ENCODE data around the gene EHBP1. TPM values are rescaled to one million over a fixed set of nuclear protein-coding genes. Genes with fewer than 3 reads are reported as not detected.
"Not testable (repeated sequence)": the region's sequence is repeated elsewhere in the genome, so short reads cannot be mapped to it uniquely, and the experiment has no call there.

The EHBP1 gene
- total and polyA plus RNA-seq, 7 experiments from 2014 or later = 12.3 to 31.5 (median 27.7) TPM

GRCh38 chr2:63012541-63012940 lies 307.0 kb downstream of the EHBP1 start:
- Histone ChIP-seq H3K9me3 (ENCODE audit: control insufficient read depth in 2 of 3, low read length in 3 of 3) (no peaks in the 10 kb centered on the region), H3K4me1 (ENCODE audit: control insufficient read depth in 2 of 2, insufficient read depth in 2 of 2, low read length in 2 of 2) (no peaks in the 10 kb centered on the region), H3K4me3 (ENCODE audit: low read length) (no peak overlapping the region), H3K27ac (ENCODE audit: low read depth, low read length) (no peak overlapping the region), H3K27me3 (ENCODE audit: control insufficient read depth in 2 of 2, insufficient read depth in 2 of 2, low read length in 2 of 2) (no peaks in the 10 kb centered on the region), H3K36me3 (ENCODE audit: control insufficient read depth in 2 of 3, insufficient read depth in 3 of 3, low read length in 3 of 3) (no peaks in the 10 kb centered on the region)
- ATAC-seq (no peak), DNase-seq (no peak)
- Mint-ChIP-seq H3K4me3 (no peak overlapping the region), H3K27me3 (no peaks in the 10 kb centered on the region), H3K27ac (no peak overlapping the region), H3K9me3 (no peaks in the 10 kb centered on the region), H3K36me3 (peaks cover 0 to 41% (median 18%) of the 10 kb centered on the region in 5 donors), H3K4me1 (no peaks in the 10 kb centered on the region)
- intact Hi-C loops (cut with micrococcal nuclease) = no loop called here
- POLR2A ChIA-PET = no interaction called here
- CTCF ChIA-PET = no interaction called here

- no peaks in the 10 kb centered on the region for H3K4me1 ChIP-seq (ENCODE audit: control insufficient read depth in 2 of 2, insufficient read depth in 2 of 2, low read length in 2 of 2)
- H3K36me3 ChIP-seq (ENCODE audit: control insufficient read depth in 2 of 3, insufficient read depth in 3 of 3, low read length in 3 of 3) = no peaks in the 10 kb centered on the region
- no peaks in the 10 kb centered on the region for H3K27me3 ChIP-seq (ENCODE audit: control insufficient read depth in 2 of 2, insufficient read depth in 2 of 2, low read length in 2 of 2)
- DNase-seq = no peak
- H3K9me3 ChIP-seq (ENCODE audit: control insufficient read depth in 2 of 3, low read length in 3 of 3) = no peaks in the 10 kb centered on the region
- Mint-ChIP-seq H3K9me3 (no peaks in the 10 kb centered on the region), H3K4me1 (no peaks in the 10 kb centered on the region), H3K27me3 (no peaks in the 10 kb centered on the region), H3K4me3 (no peak overlapping the region), H3K36me3 (peaks cover 0 to 41% (median 18%) of the 10 kb centered on the region in 5 donors), H3K27ac (no peak overlapping the region)
- ChIA-PET CTCF (no interaction called here), POLR2A (no interaction called here)
- intact Hi-C loops (cut with micrococcal nuclease) = no loop called here
- no peak for ATAC-seq
- no peak overlapping the region for H3K27ac ChIP-seq (ENCODE audit: low read depth, low read length)
- no peak overlapping the region for H3K4me3 ChIP-seq (ENCODE audit: low read length)
Measured at GRCh38 chr2:63013438-63013837, 307.9 kb downstream of the EHBP1 start.

GRCh38 chr2:63015389-63015788 lies 309.9 kb downstream of the EHBP1 start:
- Mint-ChIP-seq H3K9me3 (no peaks in the 10 kb centered on the region), H3K4me3 (no peak overlapping the region), H3K4me1 (no peaks in the 10 kb centered on the region), H3K36me3 (peaks cover 0 to 39% (median 18%) of the 10 kb centered on the region in 5 donors), H3K27me3 (no peaks in the 10 kb centered on the region), H3K27ac (no peak overlapping the region)
- intact Hi-C loops (cut with micrococcal nuclease) = no loop called here
- no peaks in the 10 kb centered on the region for H3K4me1 ChIP-seq (ENCODE audit: control insufficient read depth in 2 of 2, insufficient read depth in 2 of 2, low read length in 2 of 2)
- no peak overlapping the region for H3K4me3 ChIP-seq (ENCODE audit: low read length)
- ATAC-seq (no peak), DNase-seq (no peak)
- no peaks in the 10 kb centered on the region for H3K9me3 ChIP-seq (ENCODE audit: control insufficient read depth in 2 of 3, low read length in 3 of 3)
- no peaks in the 10 kb centered on the region for H3K27me3 ChIP-seq (ENCODE audit: control insufficient read depth in 2 of 2, insufficient read depth in 2 of 2, low read length in 2 of 2)
- CTCF ChIA-PET = no interaction called here
- H3K27ac ChIP-seq (ENCODE audit: low read depth, low read length) = no peak overlapping the region
- POLR2A ChIA-PET = no interaction called here
- no peaks in the 10 kb centered on the region for H3K36me3 ChIP-seq (ENCODE audit: control insufficient read depth in 2 of 3, insufficient read depth in 3 of 3, low read length in 3 of 3)

GRCh38 chr2:63018439-63018838 lies 312.9 kb downstream of the EHBP1 start:
- H3K4me3 ChIP-seq (ENCODE audit: low read length) = no peak overlapping the region
- Mint-ChIP-seq H3K27me3 (no peaks in the 10 kb centered on the region), H3K9me3 (no peaks in the 10 kb centered on the region), H3K27ac (no peak overlapping the region), H3K4me1 (no peaks in the 10 kb centered on the region), H3K4me3 (no peak overlapping the region), H3K36me3 (peaks cover 0 to 43% (median 25%) of the 10 kb centered on the region in 5 donors)
- ChIA-PET POLR2A (no interaction called here), CTCF (no interaction called here)
- ATAC-seq = no peak
- DNase-seq = no peak
- no peaks in the 10 kb centered on the region for H3K27me3 ChIP-seq (ENCODE audit: control insufficient read depth in 2 of 2, insufficient read depth in 2 of 2, low read length in 2 of 2)
- no peaks in the 10 kb centered on the region for H3K4me1 ChIP-seq (ENCODE audit: control insufficient read depth in 2 of 2, insufficient read depth in 2 of 2, low read length in 2 of 2)
- no peaks in the 10 kb centered on the region for H3K9me3 ChIP-seq (ENCODE audit: control insufficient read depth in 2 of 3, low read length in 3 of 3)
- intact Hi-C loops (cut with micrococcal nuclease) = no loop called here
- no peak overlapping the region for H3K27ac ChIP-seq (ENCODE audit: low read depth, low read length)
- H3K36me3 ChIP-seq (ENCODE audit: control insufficient read depth in 2 of 3, insufficient read depth in 3 of 3, low read length in 3 of 3) = no peaks in the 10 kb centered on the region

- H3K4me3 ChIP-seq (ENCODE audit: low read length); H3K27ac ChIP-seq (ENCODE audit: low read depth, low read length); H3K27ac Mint-ChIP-seq; H3K9me3 ChIP-seq (ENCODE audit: control insufficient read depth in 2 of 3, low read length in 3 of 3); H3K4me1 Mint-ChIP-seq; H3K9me3 Mint-ChIP-seq; H3K36me3 ChIP-seq (ENCODE audit: control insufficient read depth in 2 of 3, insufficient read depth in 3 of 3, low read length in 3 of 3); POLR2A ChIA-PET; H3K4me3 Mint-ChIP-seq; CTCF ChIA-PET; H3K27me3 Mint-ChIP-seq; intact Hi-C loops (cut with micrococcal nuclease); H3K27me3 ChIP-seq (ENCODE audit: control insufficient read depth in 2 of 2, insufficient read depth in 2 of 2, low read length in 2 of 2); H3K4me1 ChIP-seq (ENCODE audit: control insufficient read depth in 2 of 2, insufficient read depth in 2 of 2, low read length in 2 of 2); ATAC-seq; DNase-seq: not testable (repeated sequence)
- peaks cover 0 to 44% (median 20%) of the 10 kb centered on the region in 5 donors for H3K36me3 Mint-ChIP-seq
Measured at GRCh38 chr2:63019686-63020085, 314.2 kb downstream of the EHBP1 start.

- no peak overlapping the region for H3K27ac ChIP-seq (ENCODE audit: low read depth, low read length)
- H3K9me3 ChIP-seq (ENCODE audit: control insufficient read depth in 2 of 3, low read length in 3 of 3) = no peaks in the 10 kb centered on the region
- no peaks in the 10 kb centered on the region for H3K27me3 ChIP-seq (ENCODE audit: control insufficient read depth in 2 of 2, insufficient read depth in 2 of 2, low read length in 2 of 2)
- Mint-ChIP-seq H3K27me3 (no peaks in the 10 kb centered on the region), H3K9me3 (no peaks in the 10 kb centered on the region), H3K4me1 (no peaks in the 10 kb centered on the region), H3K27ac (no peak overlapping the region), H3K4me3 (no peak overlapping the region), H3K36me3 (peaks cover 0 to 54% (median 38%) of the 10 kb centered on the region in 5 donors)
- H3K4me1 ChIP-seq (ENCODE audit: control insufficient read depth in 2 of 2, insufficient read depth in 2 of 2, low read length in 2 of 2) = no peaks in the 10 kb centered on the region
- ChIA-PET POLR2A (no interaction called here), CTCF (no interaction called here)
- H3K36me3 ChIP-seq (ENCODE audit: control insufficient read depth in 2 of 3, insufficient read depth in 3 of 3, low read length in 3 of 3) = no peaks in the 10 kb centered on the region
- H3K4me3 ChIP-seq (ENCODE audit: low read length) = no peak overlapping the region
- intact Hi-C loops (cut with micrococcal nuclease) = no loop called here
- ATAC-seq = no peak
- DNase-seq = no peak
Measured at GRCh38 chr2:63023444-63023843, 317.9 kb downstream of the EHBP1 start.

- H3K36me3 ChIP-seq (ENCODE audit: control insufficient read depth in 2 of 3, insufficient read depth in 3 of 3, low read length in 3 of 3) = no peaks in the 10 kb centered on the region
- Mint-ChIP-seq H3K4me3 (no peak overlapping the region), H3K9me3 (no peaks in the 10 kb centered on the region), H3K36me3 (peaks cover 0 to 49% (median 34%) of the 10 kb centered on the region in 5 donors), H3K27me3 (no peaks in the 10 kb centered on the region), H3K27ac (no peak overlapping the region), H3K4me1 (no peaks in the 10 kb centered on the region)
- ChIA-PET POLR2A (no interaction called here), CTCF (no interaction called here)
- ATAC-seq (no peak), DNase-seq (no peak)
- H3K9me3 ChIP-seq (ENCODE audit: control insufficient read depth in 2 of 3, low read length in 3 of 3) = no peaks in the 10 kb centered on the region
- H3K4me3 ChIP-seq (ENCODE audit: low read length) = no peak overlapping the region
- no peak overlapping the region for H3K27ac ChIP-seq (ENCODE audit: low read depth, low read length)
- H3K27me3 ChIP-seq (ENCODE audit: control insufficient read depth in 2 of 2, insufficient read depth in 2 of 2, low read length in 2 of 2) = no peaks in the 10 kb centered on the region
- intact Hi-C loops (cut with micrococcal nuclease) = no loop called here
- no peaks in the 10 kb centered on the region for H3K4me1 ChIP-seq (ENCODE audit: control insufficient read depth in 2 of 2, insufficient read depth in 2 of 2, low read length in 2 of 2)
Measured at GRCh38 chr2:63027220-63027619, 321.7 kb downstream of the EHBP1 start.

All from naive thymus-derived CD4-positive, alpha-beta T cell (primary cell).